ENCODE data around the gene SMIM43. TPM values are rescaled to one million over a fixed set of nuclear protein-coding genes. Genes with fewer than 3 reads are reported as not detected.

Gene SMIM43
- total and polyA plus RNA-seq, 2 donors (not counting 3 experiments of a cell fraction or from before 2014, with no cell fraction given) = 0.18 TPM; not detected in 1

DNA sequence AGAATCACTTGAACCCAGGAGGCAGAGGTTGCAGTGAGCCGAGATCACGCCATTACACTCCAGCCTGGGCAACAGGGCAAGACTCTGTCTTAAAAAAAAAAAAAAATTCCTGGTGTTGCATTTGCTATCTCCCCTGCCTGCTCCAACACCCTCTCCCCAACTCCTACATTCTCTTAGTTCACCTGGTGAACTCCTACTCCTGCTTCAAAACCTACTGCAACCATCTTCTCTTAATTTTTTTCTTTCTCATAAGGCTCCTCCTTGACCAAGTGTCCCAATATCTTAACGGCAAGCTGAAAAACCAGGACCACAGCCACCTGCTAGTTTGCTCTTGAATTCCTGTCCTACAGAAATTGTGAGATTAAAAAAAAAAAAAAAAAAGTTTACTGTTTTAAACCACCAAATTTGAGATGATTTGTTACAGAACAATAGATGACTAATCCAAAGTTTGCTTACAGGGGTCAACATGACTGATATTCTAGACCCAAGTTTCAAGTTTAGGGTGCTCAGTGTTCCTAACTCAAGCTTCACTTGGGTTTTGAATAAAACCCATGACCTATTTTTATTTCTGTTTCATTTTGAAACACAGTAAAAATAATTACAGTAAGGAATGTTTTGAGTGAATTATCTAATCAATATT is 55.1 kb downstream of the SMIM43 start:
- H3K9me3 ChIP-seq (replicated peaks; ENCODE audit: control insufficient read depth, insufficient read depth, low read length) = no peaks in the 10 kb centered on the region
- intact Hi-C loops (cut with micrococcal nuclease) = no loop called here
- ChIA-PET POLR2A (interaction anchor here (2.9 kb wide), 1 partner anchor 13 kb away, joined by 18 read pairs; the partner anchor contains the start of gene ANXA5), CTCF (interaction anchor here (0.7 to 3.8 kb wide), 2 partner anchors 13 to 80 kb away, joined by 3 to 31 read pairs; partner anchors contain the start of gene ANXA5)
- peak; percentile 37 for TF ChIP-seq FOS (IDR thresholded peaks at IDR 0.05; ENCODE audit: borderline replicate concordance, insufficient read depth, low read length)
- no peak for TF ChIP-seq JUN (IDR thresholded peaks at IDR 0.05; ENCODE audit: borderline replicate concordance, insufficient read depth, insufficient read length, low read depth)
- peak; percentile 9 for TF ChIP-seq GATA2 (IDR thresholded peaks at IDR 0.05; ENCODE audit: insufficient read depth, insufficient read length, low read depth, low read length)
- BruUV-seq (replicated peaks) = no TSS peak
- H3K27ac ChIP-seq (ENCODE audit: insufficient read depth, low read depth, low read length) = peak overlapping the region; percentile 52
- H3K36me3 ChIP-seq (ENCODE audit: control insufficient read depth in 2 of 2, extremely low read depth in 1 of 2, insufficient read depth in 2 of 2, low read length in 2 of 2) = no peaks in the 10 kb centered on the region
- H3K4me2 ChIP-seq (ENCODE audit: insufficient read depth, low read length) = peak overlapping the region; percentile 42
- H3K4me3 ChIP-seq (replicated peaks in 1 of 3; ENCODE audit: insufficient read depth in 1 of 3, low read depth in 1 of 3, low read length in 3 of 3) = no peak overlapping the region
- H3K27me3 ChIP-seq (ENCODE audit: control insufficient read depth in 2 of 2, insufficient read depth in 2 of 2, low read length in 2 of 2) = no peaks in the 10 kb centered on the region
- no peak overlapping the region for H2AFZ ChIP-seq (ENCODE audit: low read depth, low read length)
- peak overlapping the region; percentile 5 for H3K9ac ChIP-seq (replicated peaks; ENCODE audit: extremely low read depth, insufficient read depth, low read length)
- dilution Hi-C loops (cut with MboI; ENCODE audit: extremely low pct_ligation_motif_present, low sequenced_read_pairs) = no loop called here
- H4K20me1 ChIP-seq (replicated peaks; ENCODE audit: control insufficient read depth, extremely low read depth, insufficient read depth, low read length) = no peaks in the 10 kb centered on the region
- H3K4me1 ChIP-seq (ENCODE audit: control insufficient read depth, extremely low read depth, insufficient read depth, low read length) = peaks cover 27% of the 10 kb centered on the region
- DNase-seq (ENCODE audit: low read depth, low spot score) (no peak), FAIRE-seq (peak; percentile 61)
- H3K79me2 ChIP-seq (ENCODE audit: control insufficient read depth, insufficient read depth, low read length) = no peaks in the 10 kb centered on the region
- H3K9me1 ChIP-seq (replicated peaks; ENCODE audit: control insufficient read depth, extremely low read depth, insufficient read depth, low read length) = no peaks in the 10 kb centered on the region

Other genes starting within 250 kb of the SMIM43 start
- 528 and 529 TPM in 2 replicates for gene ANXA5, start 68.2 kb downstream of the SMIM43 start, total RNA-seq
- 446 and 450 TPM in 2 replicates for gene ANXA5, start 68.2 kb downstream of the SMIM43 start, polyA plus RNA-seq
- gene EXOSC9, start 36.2 kb upstream of the SMIM43 start, total RNA-seq = 46.3 and 47.2 TPM in 2 replicates
- 14.1 and 19.0 TPM in 2 replicates for gene EXOSC9, start 36.2 kb upstream of the SMIM43 start, polyA plus RNA-seq
- 63.1 and 65.4 TPM in 2 replicates for gene CCNA2, start 58.7 kb upstream of the SMIM43 start, total RNA-seq
- gene CCNA2, start 58.7 kb upstream of the SMIM43 start, polyA plus RNA-seq = 23.3 and 23.7 TPM in 2 replicates
- gene BBS7, start 105.3 kb upstream of the SMIM43 start, total RNA-seq = 20.0 and 22.2 TPM in 2 replicates
- 13.4 and 21.7 TPM in 2 replicates for gene BBS7, start 105.3 kb upstream of the SMIM43 start, polyA plus RNA-seq
- not detected in 2 replicates for gene TRPC3, start 186.9 kb upstream of the SMIM43 start, total RNA-seq
- not detected in 2 replicates for gene TRPC3, start 186.9 kb upstream of the SMIM43 start, polyA plus RNA-seq

All from endothelial cell of umbilical vein (primary cell).